ENCODE data around the gene STEAP2.

STEAP2 gene

GRCh38 chr7:90187507-90188050 is 24.0 kb upstream of the STEAP2 start:
- DNase-seq (no peak), ATAC-seq (ENCODE audit: insufficient read depth, low read depth) (no peak)
- Histone ChIP-seq H4K20me1 (ENCODE audit: insufficient read depth, low read length) (no peaks in the 10 kb centered on the region), H3K4me2 (ENCODE audit: insufficient read depth, low read length) (no peak overlapping the region), H2AFZ (ENCODE audit: low read depth, low read length) (no peak overlapping the region), H3K27me3 (ENCODE audit: insufficient read depth, low read length, poor library complexity) (no peaks in the 10 kb centered on the region), H3K36me3 (ENCODE audit: insufficient read depth, low read length) (no peaks in the 10 kb centered on the region), H3K4me3 (ENCODE audit: low read depth in 1 of 2, low read length in 2 of 2) (no peak overlapping the region), H3K4me1 (ENCODE audit: insufficient read depth, low read length) (no peaks in the 10 kb centered on the region), H3K79me2 (ENCODE audit: insufficient read depth, low read length) (no peaks in the 10 kb centered on the region), H3K27ac (ENCODE audit: low read length) (no peak overlapping the region), H3K9me3 (ENCODE audit: insufficient read depth, low read length, severe bottlenecking) (peaks cover 16% of the 10 kb centered on the region), H3K9ac (ENCODE audit: low read depth, low read length) (no peak overlapping the region)
- TF ChIP-seq EZH2 (IDR thresholded peaks at IDR 0.05; ENCODE audit: borderline replicate concordance, low read depth, low read length, severe bottlenecking), result no peak
- TF ChIP-seq CTCF (IDR thresholded peaks at IDR 0.05; ENCODE audit: borderline replicate concordance, extremely low read depth, low read length, poor library complexity, severe bottlenecking), result no peak

GRCh38 chr7:90188281-90188680 is 23.3 kb upstream of the STEAP2 start:
- Histone ChIP-seq H3K27ac (ENCODE audit: low read length) (no peak overlapping the region), H3K27me3 (ENCODE audit: insufficient read depth, low read length, poor library complexity) (no peaks in the 10 kb centered on the region), H3K4me3 (ENCODE audit: low read depth in 1 of 2, low read length in 2 of 2) (no peak overlapping the region), H3K9me3 (ENCODE audit: insufficient read depth, low read length, severe bottlenecking) (peaks cover 23% of the 10 kb centered on the region), H4K20me1 (ENCODE audit: insufficient read depth, low read length) (no peaks in the 10 kb centered on the region), H3K4me2 (ENCODE audit: insufficient read depth, low read length) (no peak overlapping the region), H3K9ac (ENCODE audit: low read depth, low read length) (no peak overlapping the region), H2AFZ (ENCODE audit: low read depth, low read length) (no peak overlapping the region), H3K4me1 (ENCODE audit: insufficient read depth, low read length) (no peaks in the 10 kb centered on the region), H3K36me3 (ENCODE audit: insufficient read depth, low read length) (no peaks in the 10 kb centered on the region), H3K79me2 (ENCODE audit: insufficient read depth, low read length) (no peaks in the 10 kb centered on the region)
- DNase-seq (no peak), ATAC-seq (ENCODE audit: insufficient read depth, low read depth) (no peak)
- no peak for TF ChIP-seq CTCF (IDR thresholded peaks at IDR 0.05; ENCODE audit: borderline replicate concordance, extremely low read depth, low read length, poor library complexity, severe bottlenecking)
- no peak for TF ChIP-seq EZH2 (IDR thresholded peaks at IDR 0.05; ENCODE audit: borderline replicate concordance, low read depth, low read length, severe bottlenecking)

GRCh38 chr7:90190995-90191394 is 20.5 kb upstream of the STEAP2 start:
- Histone ChIP-seq H3K4me3 (ENCODE audit: low read depth in 1 of 2, low read length in 2 of 2) (no peak overlapping the region), H3K27ac (ENCODE audit: low read length) (no peak overlapping the region), H3K9me3 (ENCODE audit: insufficient read depth, low read length, severe bottlenecking) (peaks cover 27% of the 10 kb centered on the region), H3K4me1 (ENCODE audit: insufficient read depth, low read length) (no peaks in the 10 kb centered on the region), H3K27me3 (ENCODE audit: insufficient read depth, low read length, poor library complexity) (no peaks in the 10 kb centered on the region), H3K4me2 (ENCODE audit: insufficient read depth, low read length) (no peak overlapping the region), H2AFZ (ENCODE audit: low read depth, low read length) (no peak overlapping the region), H3K36me3 (ENCODE audit: insufficient read depth, low read length) (no peaks in the 10 kb centered on the region), H4K20me1 (ENCODE audit: insufficient read depth, low read length) (no peaks in the 10 kb centered on the region), H3K79me2 (ENCODE audit: insufficient read depth, low read length) (no peaks in the 10 kb centered on the region), H3K9ac (ENCODE audit: low read depth, low read length) (no peak overlapping the region)
- TF ChIP-seq CTCF (IDR thresholded peaks at IDR 0.05; ENCODE audit: borderline replicate concordance, extremely low read depth, low read length, poor library complexity, severe bottlenecking), result no peak
- no peak for TF ChIP-seq EZH2 (IDR thresholded peaks at IDR 0.05; ENCODE audit: borderline replicate concordance, low read depth, low read length, severe bottlenecking)
- ATAC-seq (ENCODE audit: insufficient read depth, low read depth), result no peak
- no peak for DNase-seq

- no peaks in the 10 kb centered on the region for H3K79me2 ChIP-seq (ENCODE audit: insufficient read depth, low read length)
Measured at GRCh38 chr7:90191648-90192047, 19.9 kb upstream of the STEAP2 start.

More at GRCh38 chr7:90191648-90192047, 19.9 kb upstream of the STEAP2 start:
- no peaks in the 10 kb centered on the region for H3K27me3 ChIP-seq (ENCODE audit: insufficient read depth, low read length, poor library complexity)
- H3K36me3 ChIP-seq (ENCODE audit: insufficient read depth, low read length), result no peaks in the 10 kb centered on the region
- H3K27ac ChIP-seq (ENCODE audit: low read length), result no peak overlapping the region
- no peak for DNase-seq
- no peak overlapping the region for H2AFZ ChIP-seq (ENCODE audit: low read depth, low read length)
- H3K9me3 ChIP-seq (ENCODE audit: insufficient read depth, low read length, severe bottlenecking), result peaks cover 27% of the 10 kb centered on the region
- no peak overlapping the region for H3K4me3 ChIP-seq (ENCODE audit: low read depth in 1 of 2, low read length in 2 of 2)
- H3K4me1 ChIP-seq (ENCODE audit: insufficient read depth, low read length), result no peaks in the 10 kb centered on the region
- no peak overlapping the region for H3K4me2 ChIP-seq (ENCODE audit: insufficient read depth, low read length)
- no peak overlapping the region for H3K9ac ChIP-seq (ENCODE audit: low read depth, low read length)
- ATAC-seq (ENCODE audit: insufficient read depth, low read depth), result no peak
- H4K20me1 ChIP-seq (ENCODE audit: insufficient read depth, low read length), result no peaks in the 10 kb centered on the region
- no peak for TF ChIP-seq EZH2 (IDR thresholded peaks at IDR 0.05; ENCODE audit: borderline replicate concordance, low read depth, low read length, severe bottlenecking)
- no peak for TF ChIP-seq CTCF (IDR thresholded peaks at IDR 0.05; ENCODE audit: borderline replicate concordance, extremely low read depth, low read length, poor library complexity, severe bottlenecking)

Measured in DND-41 (cell line).